NCI-H748 treated with DMSO at 0.1 percent for 48 hours (cell line): Measurements from ENCODE around the gene ANGPTL4.
"Not testable (repeated sequence)": the region's sequence is repeated elsewhere in the genome, so short reads cannot be mapped to it uniquely, and the experiment has no call there.

Experiments
- DNase-seq: peaks from one replicate; lab custom pipeline; 2025; lab: John Stamatoyannopoulos, UW

Gene ANGPTL4, protein sequence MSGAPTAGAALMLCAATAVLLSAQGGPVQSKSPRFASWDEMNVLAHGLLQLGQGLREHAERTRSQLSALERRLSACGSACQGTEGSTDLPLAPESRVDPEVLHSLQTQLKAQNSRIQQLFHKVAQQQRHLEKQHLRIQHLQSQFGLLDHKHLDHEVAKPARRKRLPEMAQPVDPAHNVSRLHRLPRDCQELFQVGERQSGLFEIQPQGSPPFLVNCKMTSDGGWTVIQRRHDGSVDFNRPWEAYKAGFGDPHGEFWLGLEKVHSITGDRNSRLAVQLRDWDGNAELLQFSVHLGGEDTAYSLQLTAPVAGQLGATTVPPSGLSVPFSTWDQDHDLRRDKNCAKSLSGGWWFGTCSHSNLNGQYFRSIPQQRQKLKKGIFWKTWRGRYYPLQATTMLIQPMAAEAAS

DNA sequence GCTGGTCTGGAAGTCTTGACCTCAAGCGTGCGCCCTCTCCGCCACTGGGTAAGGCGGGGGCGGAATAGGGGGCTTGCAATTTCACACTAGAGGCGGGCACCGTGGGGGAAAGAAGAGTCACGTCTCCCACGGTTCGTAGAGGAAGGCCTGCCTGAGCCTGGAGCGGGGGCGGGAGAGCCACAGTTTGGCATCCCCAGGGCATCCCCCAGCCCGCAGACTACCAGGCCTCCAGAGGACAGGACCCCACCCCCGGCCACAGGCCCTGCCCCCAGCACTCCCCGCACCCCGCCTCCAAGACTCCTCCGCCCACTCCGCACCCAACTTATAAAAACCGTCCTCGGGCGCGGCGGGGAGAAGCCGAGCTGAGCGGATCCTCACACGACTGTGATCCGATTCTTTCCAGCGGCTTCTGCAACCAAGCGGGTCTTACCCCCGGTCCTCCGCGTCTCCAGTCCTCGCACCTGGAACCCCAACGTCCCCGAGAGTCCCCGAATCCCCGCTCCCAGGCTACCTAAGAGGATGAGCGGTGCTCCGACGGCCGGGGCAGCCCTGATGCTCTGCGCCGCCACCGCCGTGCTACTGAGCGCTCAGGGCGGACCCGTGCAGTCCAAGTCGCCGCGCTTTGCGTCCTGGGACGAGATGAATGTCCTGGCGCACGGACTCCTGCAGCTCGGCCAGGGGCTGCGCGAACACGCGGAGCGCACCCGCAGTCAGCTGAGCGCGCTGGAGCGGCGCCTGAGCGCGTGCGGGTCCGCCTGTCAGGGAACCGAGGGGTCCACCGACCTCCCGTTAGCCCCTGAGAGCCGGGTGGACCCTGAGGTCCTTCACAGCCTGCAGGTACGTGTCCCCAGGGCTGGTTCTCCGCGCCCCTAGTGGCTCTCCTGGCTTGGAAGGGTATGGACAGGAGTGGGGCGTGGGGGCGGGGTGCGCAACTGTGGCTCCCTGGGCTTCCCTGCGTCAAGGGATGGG lies at the start of gene ANGPTL4:
Gene ANGPTL4, plus strand, starts transcription at position 353 of the 969 bp plus-strand sequence. Its CDS starts 167 bp downstream, at position 520.
- no peak for DNase-seq

DNA sequence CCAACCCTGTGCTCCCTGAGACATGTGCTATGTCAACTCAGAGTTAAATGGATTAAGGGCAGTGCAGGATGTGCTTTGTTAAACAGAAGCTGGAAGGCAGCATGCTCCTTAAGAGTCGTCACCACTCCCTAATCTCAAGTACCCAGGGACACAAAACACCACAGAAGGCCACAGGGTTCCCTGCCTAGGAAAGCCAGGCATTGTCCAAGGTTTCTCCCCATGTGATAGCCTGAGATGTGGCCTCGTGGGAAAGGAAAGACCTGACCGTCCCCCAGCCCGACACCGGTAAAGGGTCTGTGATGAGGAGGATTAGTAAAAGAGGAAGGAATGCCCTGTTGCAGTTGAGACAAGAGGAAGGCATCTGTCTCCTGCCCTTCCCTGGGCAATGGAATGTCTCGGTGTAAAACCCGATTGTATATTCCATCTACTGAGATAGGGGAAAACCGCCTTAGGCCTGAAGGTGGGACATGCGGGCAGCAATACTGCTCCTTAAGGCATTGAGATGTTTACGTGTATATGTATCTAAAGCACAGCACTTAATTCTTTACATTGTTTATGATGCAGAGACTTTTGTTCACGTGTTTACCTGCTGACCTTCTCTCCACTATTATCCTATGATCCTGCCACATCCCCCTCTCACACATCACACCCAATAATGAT lies 48.8 kb upstream of the ANGPTL4 start:
- DNase-seq: not testable (repeated sequence)

DNA sequence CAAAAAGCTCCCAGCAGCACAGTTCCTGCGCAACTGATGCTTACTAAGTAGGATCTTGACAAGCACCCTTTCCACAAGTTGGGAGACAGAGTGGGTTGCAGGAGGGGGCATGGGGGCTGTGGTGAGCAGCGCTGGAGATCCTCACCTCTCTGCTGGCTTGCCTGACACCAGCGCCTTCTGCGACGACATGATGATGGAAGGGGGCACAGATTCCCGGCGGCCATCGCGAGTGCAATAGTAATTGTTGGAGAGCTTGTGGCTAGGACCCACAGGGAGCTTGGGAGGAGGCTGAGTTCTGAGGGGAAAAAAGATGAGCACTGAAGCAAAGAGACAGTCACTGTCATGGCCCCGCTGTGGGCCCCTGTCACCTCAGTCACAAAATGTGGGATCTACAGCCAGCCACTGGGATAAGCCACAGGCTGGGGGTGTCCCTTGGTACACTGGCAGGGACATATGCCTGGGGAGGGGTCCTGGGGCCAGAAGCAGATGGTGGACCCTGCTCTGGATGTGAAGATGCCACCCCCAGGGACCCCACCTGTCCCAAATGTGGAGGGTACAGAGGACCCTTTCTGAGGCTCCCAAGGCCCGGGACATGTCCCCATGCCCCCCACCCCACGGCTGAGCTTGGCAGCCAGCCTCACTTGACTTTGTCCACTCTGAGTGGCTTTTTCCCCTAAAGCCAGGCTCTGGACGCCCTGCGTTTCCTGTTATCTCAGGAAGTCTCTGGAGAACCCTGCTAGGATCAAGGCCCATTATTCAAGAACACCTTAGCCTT lies 47.4 kb upstream of the ANGPTL4 start:
- no peak for DNase-seq

DNA sequence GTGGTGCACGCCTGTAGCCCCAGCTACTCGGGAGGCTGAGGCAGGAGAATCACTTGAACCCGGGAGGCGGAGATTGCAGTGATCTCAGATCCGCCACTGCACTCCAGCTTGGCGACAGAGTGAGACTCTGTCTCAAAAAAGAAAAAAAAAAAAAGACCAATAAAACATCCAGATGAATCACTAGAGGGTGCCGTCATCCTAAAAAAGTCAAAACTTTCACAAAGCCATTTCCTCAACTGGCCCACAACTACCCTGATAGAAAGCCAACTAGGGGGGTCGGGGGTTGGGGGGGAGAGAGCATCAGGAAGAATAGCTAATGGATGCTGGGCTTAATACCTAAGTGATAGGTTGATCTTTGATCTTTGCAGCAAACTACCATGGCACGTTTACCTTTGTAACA lies 45.1 kb upstream of the ANGPTL4 start:
- DNase-seq: not testable (repeated sequence)

DNA sequence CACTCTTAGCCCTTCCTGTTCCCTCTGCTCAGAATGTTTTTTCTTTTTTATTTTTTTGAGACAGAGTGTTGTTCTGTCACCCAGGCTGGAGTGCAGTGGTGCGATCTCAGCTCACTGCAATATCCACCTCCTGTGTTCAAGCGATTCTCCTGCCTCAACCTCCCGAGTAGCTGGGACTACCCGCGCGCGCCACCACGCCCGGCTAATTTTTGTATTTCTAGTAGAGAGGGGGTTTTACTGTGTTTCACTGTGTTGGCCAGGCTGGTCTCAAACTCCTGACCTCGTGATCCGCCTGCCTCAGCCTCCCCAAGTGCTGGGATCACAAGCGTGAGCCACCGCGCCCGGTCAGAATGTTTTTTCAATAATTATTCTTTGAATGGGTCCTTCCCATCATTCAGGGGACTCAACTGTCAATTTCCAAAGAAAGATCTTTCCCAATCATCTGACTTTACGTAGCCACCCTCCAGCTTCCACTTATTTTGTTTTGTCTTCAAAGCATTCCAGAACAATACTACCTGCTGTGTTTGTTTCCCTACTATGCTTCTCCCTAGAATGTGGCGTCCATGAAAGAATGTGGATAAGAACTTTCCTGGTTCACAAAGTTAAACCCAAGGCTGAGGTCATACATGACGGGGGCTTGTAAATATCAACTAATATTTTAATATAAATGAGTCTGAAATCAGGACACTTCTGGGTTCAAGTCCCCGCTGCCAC lies 44.0 kb upstream of the ANGPTL4 start:
- no peak for DNase-seq

DNA sequence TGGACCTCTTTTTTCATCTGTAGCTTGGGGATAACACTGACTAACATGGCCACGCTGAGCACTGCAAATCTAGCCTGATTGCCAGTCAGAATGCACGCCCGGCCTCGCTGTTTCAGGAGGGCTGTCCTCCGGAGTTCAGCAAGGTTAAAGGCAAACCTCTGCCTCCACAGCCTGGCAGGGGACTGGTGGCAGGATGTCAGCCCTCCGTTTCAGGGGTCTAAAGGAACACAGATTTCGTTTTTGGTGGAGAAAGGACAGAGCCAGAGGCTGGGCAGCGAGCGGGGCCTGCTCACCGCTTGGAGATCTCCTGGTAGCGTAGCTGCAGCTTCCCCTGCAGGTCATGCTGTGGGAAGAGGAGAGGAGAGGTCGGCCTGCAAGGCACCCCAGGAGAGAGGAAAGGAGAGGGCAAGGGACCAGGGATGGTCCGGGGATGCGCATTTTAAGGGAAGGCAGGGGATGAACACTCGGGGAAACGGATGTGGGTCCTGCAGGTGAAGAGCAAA lies 43.3 kb upstream of the ANGPTL4 start:
- no peak for DNase-seq

DNA sequence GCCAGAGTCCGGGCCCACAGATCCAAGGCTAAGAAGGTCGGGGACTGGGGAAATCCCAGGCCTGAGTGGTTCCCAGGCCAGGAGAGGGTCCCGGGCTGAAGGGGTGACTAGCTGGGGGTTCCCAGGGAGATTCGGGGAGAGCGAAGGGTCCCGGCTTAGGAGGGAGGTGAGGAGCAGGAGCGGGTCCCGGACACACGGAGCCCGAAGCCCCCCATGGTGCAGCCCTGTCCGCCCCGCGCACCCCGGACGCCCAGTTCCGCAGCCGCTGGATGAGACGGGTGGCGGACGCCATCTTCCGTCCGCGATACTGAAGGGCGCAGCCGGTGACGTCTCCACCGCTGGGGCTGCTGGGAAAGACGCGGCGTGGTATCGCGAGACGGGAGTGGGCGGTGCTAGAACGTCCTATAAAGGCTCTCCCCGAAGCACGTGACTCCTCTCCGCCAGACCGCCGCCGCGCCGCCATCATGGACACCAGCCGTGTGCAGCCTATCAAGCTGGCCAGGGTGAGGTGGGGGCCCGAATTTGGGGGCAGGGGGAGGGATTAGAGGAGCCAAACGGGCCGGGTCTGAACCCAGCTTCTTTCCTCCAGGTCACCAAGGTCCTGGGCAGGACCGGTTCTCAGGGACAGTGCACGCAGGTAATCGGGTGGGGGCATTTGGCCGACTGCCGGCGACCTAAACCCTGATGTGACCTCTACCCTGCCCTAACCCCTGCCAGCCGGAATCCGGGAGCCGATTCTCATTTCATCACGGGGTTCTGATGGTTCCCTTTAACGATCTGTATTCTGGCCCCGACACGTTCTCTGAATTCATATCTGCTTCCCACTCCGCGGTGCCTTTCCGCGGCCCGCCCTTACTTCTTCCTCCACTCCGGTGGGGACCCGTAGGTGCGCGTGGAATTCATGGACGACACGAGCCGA lies 42.6 kb upstream of the ANGPTL4 start, which contains the start of the genes NDUFA7 and RPS28:
Gene NDUFA7, minus strand, starts transcription at position 309 of the 919 bp plus-strand sequence. Its CDS starts 17 bp downstream, at position 292.
Gene RPS28, plus strand, starts transcription at position 430 of the 919 bp plus-strand sequence. Its CDS starts 35 bp downstream, at position 465.
- peak; percentile 80 for DNase-seq

DNA sequence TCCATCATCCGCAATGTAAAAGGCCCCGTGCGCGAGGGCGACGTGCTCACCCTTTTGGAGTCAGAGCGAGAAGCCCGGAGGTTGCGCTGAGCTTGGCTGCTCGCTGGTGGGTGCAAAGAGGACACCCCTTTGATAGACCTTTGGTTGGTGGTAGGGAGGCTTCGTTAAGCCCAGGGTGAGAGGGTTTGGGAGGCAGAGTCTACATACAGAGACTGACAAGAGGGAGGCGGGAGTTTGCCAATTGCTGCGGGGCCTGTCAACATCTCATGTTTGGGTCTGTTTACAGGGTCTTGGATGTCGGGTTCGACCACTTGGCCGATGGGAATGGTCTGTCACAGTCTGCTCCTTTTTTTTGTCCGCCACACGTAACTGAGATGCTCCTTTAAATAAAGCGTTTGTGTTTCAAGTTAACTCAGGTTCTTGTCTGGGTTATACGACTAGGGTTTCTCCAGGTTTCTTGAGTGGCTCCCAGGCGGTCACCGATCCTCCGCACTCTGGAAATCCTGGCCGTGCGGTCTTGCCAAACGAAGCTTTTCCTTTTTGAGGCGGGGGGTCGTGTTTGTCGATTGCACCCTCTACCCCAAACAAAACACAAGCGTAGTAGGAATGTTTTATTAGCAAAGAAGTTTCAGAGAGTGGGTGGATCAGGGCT lies 41.8 kb upstream of the ANGPTL4 start:
- DNase-seq: no peak

DNA sequence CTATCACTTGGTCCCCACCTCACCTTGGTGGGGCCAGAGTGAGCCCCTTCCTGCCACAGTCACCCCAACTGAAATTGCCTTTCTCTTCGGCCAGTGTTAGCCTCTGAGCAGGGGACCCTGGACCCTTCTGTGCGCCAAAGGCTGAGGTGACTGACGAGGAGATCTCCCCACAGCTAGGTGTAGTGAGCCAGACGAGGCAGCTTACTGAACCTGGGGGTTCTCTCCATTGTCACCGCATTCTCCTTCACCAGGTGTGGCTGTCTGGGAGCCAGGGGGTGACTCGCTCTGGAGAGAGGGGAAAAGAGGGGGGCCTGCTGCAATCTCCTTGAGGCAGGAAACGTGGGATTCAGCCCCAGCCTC lies 41.3 kb upstream of the ANGPTL4 start:
- DNase-seq: no peak

DNA sequence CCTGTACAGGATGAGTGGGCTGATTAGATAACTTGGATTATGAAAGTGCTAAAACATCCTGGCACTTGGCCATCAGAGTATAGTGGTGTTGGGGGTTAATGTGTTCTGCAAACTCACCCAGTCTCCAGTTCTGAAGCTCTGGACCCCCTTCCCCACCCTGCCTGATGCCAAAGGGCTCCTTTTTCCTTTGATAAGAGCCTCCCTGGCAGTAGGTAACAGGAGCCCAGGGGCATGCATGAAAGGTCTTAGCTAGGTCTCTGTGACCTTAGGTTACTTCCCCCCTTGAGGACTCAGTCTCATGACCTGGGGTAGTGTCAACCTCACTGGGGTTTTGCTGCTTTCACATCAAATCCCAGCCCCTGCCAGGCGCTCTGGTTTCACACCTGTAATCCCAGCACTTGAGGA lies 40.2 kb upstream of the ANGPTL4 start:
- DNase-seq: no peak

DNA sequence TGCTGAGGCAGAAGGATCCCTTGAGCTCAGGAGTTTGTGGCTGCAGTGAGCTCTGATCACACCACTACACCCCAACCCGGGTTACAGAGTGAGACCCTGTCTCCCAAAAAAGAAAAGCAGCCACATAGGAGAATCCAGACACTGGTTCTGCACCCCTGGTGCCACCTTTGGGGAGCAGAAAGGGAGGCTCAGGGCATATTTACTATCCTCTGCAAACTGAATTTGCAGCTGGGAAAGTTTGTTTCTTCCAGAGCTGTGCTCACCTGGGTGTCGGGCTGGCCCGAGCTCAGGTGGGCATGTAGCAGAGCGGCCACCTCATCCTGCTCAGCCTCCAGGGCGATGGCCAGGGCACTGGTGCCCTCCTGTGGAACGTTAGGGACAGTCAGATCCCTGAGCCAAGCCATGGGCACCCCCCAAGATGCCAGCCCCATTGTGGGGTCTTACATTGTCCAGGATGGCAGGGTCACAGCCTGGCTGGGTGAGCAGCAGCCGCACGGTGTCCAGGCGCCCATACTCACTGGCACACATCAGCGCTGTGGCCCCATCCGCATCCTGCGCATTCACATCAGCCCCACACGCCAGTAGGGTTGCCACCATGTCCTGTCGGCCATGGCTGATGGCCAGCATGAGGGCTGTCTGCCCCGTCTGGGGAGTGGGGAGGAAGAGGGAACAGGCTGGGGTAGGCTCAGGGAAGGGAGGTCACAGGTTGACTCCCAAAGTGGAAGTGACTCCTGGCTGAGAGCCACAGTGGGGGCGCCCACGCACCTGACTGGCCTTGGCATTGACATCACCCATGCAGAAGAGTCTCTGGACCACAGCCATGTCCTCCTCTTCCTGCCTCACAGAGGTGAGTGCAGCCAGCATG lies 39.5 kb upstream of the ANGPTL4 start:
- DNase-seq: no peak

DNA sequence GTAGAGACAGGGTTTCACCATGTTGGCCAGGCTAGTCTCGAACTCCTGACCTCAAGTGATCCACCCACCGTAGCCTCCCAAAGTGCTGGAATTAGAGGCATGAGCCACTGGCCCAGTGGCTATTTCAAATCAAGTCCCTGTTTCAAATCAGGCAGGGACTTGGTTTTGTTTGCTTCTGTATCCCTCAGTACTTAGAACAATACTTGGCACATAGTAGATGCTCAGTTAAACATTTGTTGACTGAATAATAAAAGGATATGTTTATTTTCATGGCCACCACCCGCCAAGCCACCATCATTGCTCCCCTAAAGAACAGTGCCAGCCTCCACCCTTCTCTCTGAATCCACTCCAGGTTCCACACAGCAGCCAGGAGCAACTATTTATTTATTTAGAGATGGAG lies 38.5 kb upstream of the ANGPTL4 start:
- DNase-seq: no peak

DNA sequence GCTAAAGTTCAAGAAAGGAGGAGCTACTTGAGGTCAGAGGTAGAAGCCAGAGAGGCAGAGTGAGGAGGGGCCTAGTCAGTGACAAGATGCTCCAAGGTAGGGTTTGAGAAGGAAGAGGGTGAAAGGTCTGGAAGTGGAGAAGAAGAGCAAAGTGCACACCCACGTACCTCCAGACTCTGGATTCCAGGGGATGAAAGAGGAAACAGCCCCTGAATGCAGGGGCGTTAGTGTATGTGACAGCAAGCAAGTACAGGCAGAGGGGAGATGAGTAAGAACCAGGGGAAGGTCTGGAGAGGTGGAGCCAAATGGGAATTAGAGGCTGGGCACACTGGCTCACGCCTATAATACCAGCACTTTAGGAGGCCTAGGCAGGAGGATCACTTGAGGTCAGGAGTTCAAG lies 34.0 kb upstream of the ANGPTL4 start:
- DNase-seq: no peak

DNA sequence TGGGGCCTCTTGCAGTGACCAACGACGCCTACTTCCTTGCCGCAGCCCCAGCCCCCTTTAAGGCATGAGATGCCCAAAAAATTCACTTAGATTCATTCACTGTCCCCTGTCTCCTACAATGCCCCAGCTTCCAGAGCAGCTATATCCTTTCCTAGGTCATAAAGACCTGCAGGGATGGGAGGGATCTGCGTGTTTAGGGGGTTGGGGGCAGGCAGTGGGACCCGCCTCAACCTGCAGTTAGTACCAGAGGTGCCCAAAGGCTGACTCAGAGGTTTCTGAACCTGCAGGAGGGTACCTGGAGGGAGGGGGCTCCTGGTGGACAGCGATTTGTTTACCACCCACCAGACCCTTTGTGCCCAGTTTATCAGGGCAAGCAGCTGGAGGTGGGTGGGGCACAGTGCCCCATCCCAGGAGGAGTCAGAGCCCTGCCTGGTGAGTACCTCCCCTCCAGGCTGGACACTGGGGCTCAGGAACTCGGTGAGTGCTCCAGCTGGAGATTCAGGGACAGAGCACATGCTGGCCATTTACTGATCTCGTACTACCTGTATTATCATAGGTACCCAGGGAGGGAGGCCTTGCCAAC lies 32.6 kb upstream of the ANGPTL4 start:
- DNase-seq: no peak

DNA sequence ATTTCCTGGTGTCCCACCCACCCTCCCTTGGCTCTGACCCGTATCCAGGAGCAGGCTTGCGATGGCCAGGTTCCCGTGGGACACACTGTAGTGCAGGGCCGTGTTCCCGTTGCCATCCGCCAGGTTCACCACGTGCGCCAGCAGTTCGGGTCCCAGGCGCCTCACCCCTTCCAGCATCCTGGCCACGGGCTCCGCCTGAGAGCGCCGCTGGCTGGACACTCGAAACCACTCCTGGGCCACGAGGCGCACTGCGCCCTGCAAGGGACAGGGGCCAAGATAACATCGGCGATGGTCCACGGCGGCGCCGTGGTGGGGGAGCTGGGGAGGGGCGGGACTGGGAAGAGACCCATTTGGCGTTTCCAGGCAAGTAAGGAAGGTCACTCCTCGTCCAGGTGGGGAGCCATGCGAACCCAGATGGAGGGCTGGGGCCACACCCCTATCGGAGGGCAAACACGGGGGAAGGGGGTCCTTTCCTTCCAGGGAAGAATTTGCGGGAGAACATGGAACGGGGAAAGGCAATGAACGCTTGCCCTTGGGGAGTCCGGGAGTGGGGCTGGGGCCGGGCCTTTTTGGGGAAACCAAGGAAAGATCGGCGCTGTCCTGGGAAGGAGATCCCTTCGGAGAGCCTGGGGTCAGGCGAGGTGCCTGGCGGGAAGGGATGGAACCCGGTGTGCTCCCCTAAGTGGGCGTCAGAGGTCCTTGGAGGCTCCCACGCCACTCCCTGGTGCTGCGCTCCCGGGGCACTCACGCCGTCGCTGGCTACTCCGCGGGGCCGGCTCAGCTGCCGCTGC lies 30.8 kb upstream of the ANGPTL4 start:
- no peak for DNase-seq

DNA sequence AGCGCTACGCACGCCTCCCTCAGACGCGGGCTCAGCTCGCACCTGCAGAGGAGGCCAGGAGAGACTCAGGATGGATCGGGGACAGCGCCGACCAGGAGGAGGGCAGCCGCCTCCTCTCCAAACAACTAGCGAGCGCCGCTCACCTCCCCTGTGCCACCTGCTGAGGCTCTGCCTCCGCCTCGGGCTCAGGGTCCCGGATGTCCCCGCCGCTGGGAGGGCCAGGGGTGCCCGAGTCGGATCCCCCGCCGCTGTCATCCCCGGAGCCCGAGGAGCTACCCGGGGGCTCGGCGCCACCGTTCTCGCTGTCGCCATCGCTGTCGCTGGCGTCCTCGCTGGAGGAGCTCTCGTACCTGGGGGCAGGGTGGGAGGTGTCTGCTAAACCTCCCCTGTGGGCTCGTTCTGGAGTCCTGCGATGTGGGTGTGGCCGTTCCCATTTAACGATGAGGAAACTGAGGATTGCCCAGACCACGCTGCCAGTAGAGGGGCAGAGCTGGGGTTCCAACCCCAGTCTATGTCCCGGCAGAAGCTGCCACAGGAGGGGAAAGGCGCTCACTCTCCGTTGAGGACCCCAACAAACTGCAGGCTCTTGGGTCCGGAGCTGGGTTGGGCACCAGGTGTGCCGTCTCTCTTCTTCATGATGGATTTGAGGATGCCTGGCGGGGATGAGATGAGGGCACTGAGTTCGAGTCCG lies 30.0 kb upstream of the ANGPTL4 start:
- no peak for DNase-seq
